DOHH2 (cell line): Measurements from ENCODE around the gene NCLN.

ENCODE experiments used
- CTCF ChIP-seq: fragments of 200-600 bp; sonication (generic); IDR thresholded peaks from one replicate; pipeline ENCODE4 v1.5.1; 2014; ENCODE audit warnings: antibody characterized with exemption, mild to moderate bottlenecking, low read depth, low read length; ENCODE audit not compliant: poor library complexity, severe bottlenecking
- EZH2phosphoT487 ChIP-seq: fragments of 200-600 bp; sonication (generic); IDR thresholded peaks from 2 replicates; pipeline ENCODE4 v1.6.1; 2017; ENCODE audit warnings: borderline replicate concordance, mild to moderate bottlenecking, antibody characterized with exemption, low read length, moderate library complexity, mixed read lengths

DNA sequence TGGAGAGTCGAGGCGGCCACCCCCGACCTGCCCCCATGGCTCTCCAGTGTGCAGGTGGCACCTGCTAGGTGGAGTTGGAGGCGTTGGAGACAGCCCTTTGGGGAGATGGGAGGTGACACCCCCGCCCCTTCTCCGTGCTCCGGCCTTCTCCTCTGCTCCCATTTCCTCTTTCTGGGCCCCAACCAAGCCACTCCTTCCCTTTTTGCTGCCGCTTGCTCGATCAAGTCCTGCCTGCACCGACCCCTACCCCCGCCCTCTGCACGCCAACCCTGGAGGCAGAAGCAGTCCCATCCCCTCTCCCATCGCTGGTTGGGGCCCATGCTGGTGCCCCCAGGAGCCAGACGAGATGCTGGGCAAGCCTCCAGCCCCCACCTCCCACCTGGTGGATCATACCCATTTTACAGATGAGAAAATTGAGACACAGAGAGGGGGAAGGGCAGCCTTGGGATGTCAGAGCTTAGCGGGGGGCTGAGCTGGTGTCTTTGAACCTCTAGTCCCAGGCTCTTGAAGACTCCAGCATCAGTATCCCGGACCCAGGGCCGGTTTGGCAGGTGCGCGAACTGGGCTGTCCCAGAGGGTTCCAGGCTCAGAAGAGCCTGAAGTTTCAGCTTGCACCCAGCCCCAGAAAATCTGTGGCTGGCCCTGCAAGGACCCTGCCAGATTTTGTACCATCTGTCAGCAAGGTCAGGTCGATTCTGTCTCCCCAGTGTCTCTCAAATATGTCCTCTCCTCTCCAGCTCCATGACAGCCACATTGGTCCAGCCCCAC, 39.6 kb upstream of the NCLN start:
- TF ChIP-seq CTCF (no peak), EZH2phosphoT487 (no peak)
